OCI-LY3 (cell line): ENCODE results near the gene FRMD1.

ENCODE experiments used
- EZH2phosphoT487 ChIP-seq: fragments of 200-600 bp; shearing (Covaris generic); IDR thresholded peaks from 2 replicates; pipeline ENCODE4 v1.6.1; 2018; ENCODE audit warnings: antibody characterized with exemption, mixed run types, low read depth
- TF ChIP-seq, protein P1 (sequence below): fragments of 200-600, 300-600 bp; sonication (generic); IDR thresholded peaks from 2 replicates; pipeline ENCODE4 v1.5.1; 2014; ENCODE audit warnings: antibody characterized with exemption, low read length, low read depth

DNA sequence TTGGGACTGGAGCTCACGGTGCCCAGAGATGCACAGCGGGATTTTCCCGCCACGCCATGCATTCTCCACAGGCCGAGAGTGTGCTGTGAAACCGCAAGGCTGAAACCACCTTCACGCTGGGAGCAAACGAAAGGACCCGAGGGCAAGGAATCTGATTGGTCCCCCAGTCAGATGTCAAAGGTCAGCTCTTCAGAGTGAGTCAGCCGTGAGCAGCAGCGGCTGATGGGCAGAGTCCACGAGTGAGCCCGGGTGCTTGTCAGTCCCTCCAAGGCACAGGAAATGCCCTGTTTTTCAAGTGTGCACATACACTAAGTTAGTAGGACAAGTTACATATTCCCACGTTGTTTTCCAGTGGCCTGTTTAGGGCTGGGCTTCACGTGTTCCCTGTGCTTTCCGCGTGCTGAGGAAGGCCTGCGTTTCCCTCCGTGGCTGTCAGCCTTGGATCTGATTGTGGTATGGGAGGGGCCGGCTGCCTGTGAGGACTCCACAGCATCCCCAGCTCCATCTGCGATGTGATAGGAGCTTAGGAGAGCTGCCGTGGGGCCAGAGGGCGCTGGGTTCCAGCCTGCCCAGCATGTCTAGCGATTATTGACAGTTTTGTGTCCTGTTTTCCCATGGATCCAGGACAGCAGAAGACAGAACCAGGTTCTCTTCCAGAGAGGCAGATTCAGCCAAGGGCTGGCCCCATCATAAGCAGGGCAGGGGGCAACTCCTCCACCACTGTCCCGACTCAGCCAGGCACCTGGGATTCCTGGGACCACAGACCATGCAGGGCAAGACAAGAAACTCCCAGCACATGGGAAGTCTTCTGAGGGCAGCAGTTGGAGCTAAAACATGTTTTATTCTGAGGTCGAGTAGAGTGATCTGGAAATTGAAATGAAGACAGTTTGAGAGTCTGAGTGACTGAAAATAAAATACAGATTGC lies 38.2 kb upstream of the FRMD1 start:
- TF ChIP-seq, protein P1, sequence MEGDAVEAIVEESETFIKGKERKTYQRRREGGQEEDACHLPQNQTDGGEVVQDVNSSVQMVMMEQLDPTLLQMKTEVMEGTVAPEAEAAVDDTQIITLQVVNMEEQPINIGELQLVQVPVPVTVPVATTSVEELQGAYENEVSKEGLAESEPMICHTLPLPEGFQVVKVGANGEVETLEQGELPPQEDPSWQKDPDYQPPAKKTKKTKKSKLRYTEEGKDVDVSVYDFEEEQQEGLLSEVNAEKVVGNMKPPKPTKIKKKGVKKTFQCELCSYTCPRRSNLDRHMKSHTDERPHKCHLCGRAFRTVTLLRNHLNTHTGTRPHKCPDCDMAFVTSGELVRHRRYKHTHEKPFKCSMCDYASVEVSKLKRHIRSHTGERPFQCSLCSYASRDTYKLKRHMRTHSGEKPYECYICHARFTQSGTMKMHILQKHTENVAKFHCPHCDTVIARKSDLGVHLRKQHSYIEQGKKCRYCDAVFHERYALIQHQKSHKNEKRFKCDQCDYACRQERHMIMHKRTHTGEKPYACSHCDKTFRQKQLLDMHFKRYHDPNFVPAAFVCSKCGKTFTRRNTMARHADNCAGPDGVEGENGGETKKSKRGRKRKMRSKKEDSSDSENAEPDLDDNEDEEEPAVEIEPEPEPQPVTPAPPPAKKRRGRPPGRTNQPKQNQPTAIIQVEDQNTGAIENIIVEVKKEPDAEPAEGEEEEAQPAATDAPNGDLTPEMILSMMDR = no peak
- no peak for TF ChIP-seq EZH2phosphoT487
